A549 (cell line): ENCODE measurements around the gene CMIP. TPM values are rescaled to one million over a fixed set of nuclear protein-coding genes. Genes with fewer than 3 reads are reported as not detected.

ENCODE experiments used
- ATAC-seq, 2 experiments: fragments of 200-7000 bp in 1 of 2; fragments of >200 bp in 1 of 2; cut with Nextera tagmentation in 1 of 2; cut with Tn5 transposase in 1 of 2; 3 replicates each; pipeline versions ENCODE4 v1.8.0 to v1.9.1; 2018 to 2020; ENCODE audit warnings: mild to moderate bottlenecking in 1 of 2, moderate library complexity in 1 of 2
- CTCF ChIA-PET: fragments of 300-600 bp; sonication (Branson Sonifier 250); formaldehyde crosslinking; extraction: SDS; loops from one replicate; lab custom pipeline; 2021; ENCODE audit warnings: antibody characterized with exemption, inconsistent platforms; lab: Yijun Ruan, JAX
- POLR2A ChIA-PET: fragments of 350-600 bp; formaldehyde crosslinking; extraction: SDS; loops from one replicate; lab custom pipeline; 2021; ENCODE audit warnings: antibody characterized with exemption, inconsistent platforms; lab: Yijun Ruan, JAX
- DNase-seq, 2 experiments: peaks; one replicate each; pipeline versions ENCODE4 v3.0.0 to v3.0.0-alpha.2; 2011 to 2016; ENCODE audit warnings: low read depth in 1 of 2, low spot score in 1 of 2
- FAIRE-seq: peaks from 2 replicates; lab custom pipeline; 2011; peaks lifted over from hg19 to GRCh38; lab: Jason Lieb, UNC
- H3K27ac ChIP-seq, 2 experiments: fragments of >200 bp; sonication (Bioruptor Twin); formaldehyde crosslinking; 3 replicates each; pipeline ENCODE4 v1.5.1; 2016 to 2017
- H3K4me1 ChIP-seq: fragments of >200 bp; sonication (Bioruptor Twin); formaldehyde crosslinking; 3 replicates; pipeline ENCODE4 v1.6.1; 2016
- H3K4me2 ChIP-seq: fragments of >200 bp; sonication (Bioruptor Twin); formaldehyde crosslinking; 3 replicates; pipeline ENCODE4 v1.6.1; 2016
- H3K4me3 ChIP-seq: fragments of >200 bp; sonication (Bioruptor Twin); formaldehyde crosslinking; 3 replicates; pipeline ENCODE4 v1.5.1; 2016
- H3K9me3 ChIP-seq: fragments of >200 bp; sonication (Bioruptor Twin); formaldehyde crosslinking; 3 replicates; pipeline ENCODE4 v1.6.1; 2016
- ATOH8 ChIP-seq: fragments of 250-450 bp; sonication (Bioruptor Pico); IDR thresholded peaks from 2 replicates; pipeline ENCODE4 v1.5.0; 2020; ENCODE audit warnings: low read depth, mild to moderate bottlenecking, moderate library complexity
- BHLHE40 ChIP-seq: IDR thresholded peaks from 2 replicates; pipeline ENCODE4 v1.6.1; 2012; ENCODE audit warnings: low read depth, low read length, inconsistent platforms
- CBX8 ChIP-seq: fragments of 200-600 bp; sonication (generic); IDR thresholded peaks from 2 replicates; pipeline ENCODE4 v1.6.1; 2016
- CEBPB ChIP-seq, 2 experiments: fragments of >200 bp in 1 of 2; sonication (Bioruptor Twin) in 1 of 2; formaldehyde crosslinking in 1 of 2; IDR thresholded peaks; 2 replicates each; pipeline ENCODE4 v1.6.1; 2012 to 2016
- CHD4 ChIP-seq: fragments of 200-600 bp; sonication (generic); IDR thresholded peaks from 2 replicates; pipeline ENCODE4 v1.6.1; 2016; ENCODE audit warnings: antibody characterized with exemption, mild to moderate bottlenecking, borderline replicate concordance
- EP300 ChIP-seq, 2 experiments: fragments of >200 bp; sonication (Bioruptor Twin); formaldehyde crosslinking; IDR thresholded peaks; 2 replicates in 1 of 2; 3 replicates in 1 of 2; pipeline ENCODE4 v1.6.1; 2016 to 2017
- ESRRA ChIP-seq: fragments of 150-350 bp; IDR thresholded peaks from 2 replicates; pipeline ENCODE4 v1.6.1; 2014; ENCODE audit warnings: mild to moderate bottlenecking, low read length, borderline replicate concordance
- FOSL2 ChIP-seq, 2 experiments: fragments of 450-650 bp in 1 of 2; fragments of >200 bp in 1 of 2; sonication (Bioruptor Twin) in 1 of 2; formaldehyde crosslinking; IDR thresholded peaks; 2 replicates each; pipeline versions ENCODE4 v1.5.0 to v1.6.1; 2016 to 2020; ENCODE audit warnings: mild to moderate bottlenecking in 1 of 2, moderate library complexity in 1 of 2
- HOXA7 ChIP-seq: fragments of 250-450 bp; sonication (Bioruptor Pico); IDR thresholded peaks from 2 replicates; pipeline ENCODE4 v1.5.0; 2020; ENCODE audit warnings: mild to moderate bottlenecking, moderate library complexity
- HOXB5 ChIP-seq: fragments of 250-450 bp; sonication (Bioruptor Pico); IDR thresholded peaks from 2 replicates; pipeline ENCODE4 v1.5.0; 2020; ENCODE audit warnings: mild to moderate bottlenecking, moderate library complexity
- KDM1A ChIP-seq: fragments of 200-600 bp; sonication (generic); IDR thresholded peaks from 2 replicates; pipeline ENCODE4 v1.6.1; 2016; ENCODE audit warnings: low read depth, mild to moderate bottlenecking
- KDM5A ChIP-seq: fragments of 200-600 bp; sonication (generic); IDR thresholded peaks from 2 replicates; pipeline ENCODE4 v1.6.1; 2016; ENCODE audit warnings: antibody characterized with exemption, mild to moderate bottlenecking
- MAX ChIP-seq: IDR thresholded peaks from 2 replicates; pipeline ENCODE4 v1.6.1; 2012
- MYC ChIP-seq: IDR thresholded peaks from 2 replicates; pipeline ENCODE4 v1.6.1; 2012; ENCODE audit warnings: mild to moderate bottlenecking, inconsistent platforms, low read length, improper control_type of control experiment, borderline replicate concordance
- NFE2L2 ChIP-seq: fragments of 150-350 bp; conservative IDR thresholded peaks from 2 replicates; pipeline ENCODE4 v1.6.1; 2014; ENCODE audit warnings: low read length
- NR3C1 ChIP-seq: fragments of >200 bp; sonication (Bioruptor Twin); formaldehyde crosslinking; IDR thresholded peaks from 3 replicates; pipeline ENCODE4 v1.6.1; 2017
- PHF8 ChIP-seq: fragments of 200-600 bp; sonication (generic); IDR thresholded peaks from 2 replicates; pipeline ENCODE4 v1.6.1; 2016; ENCODE audit warnings: low read depth, mild to moderate bottlenecking, antibody characterized with exemption, moderate library complexity, borderline replicate concordance
- POLR2AphosphoS2 ChIP-seq: conservative IDR thresholded peaks from 2 replicates; pipeline ENCODE4 v1.6.1; 2012; ENCODE audit warnings: low read length, improper control_type of control experiment, inconsistent platforms
- REST ChIP-seq: fragments of 200-600 bp; sonication (generic); IDR thresholded peaks from 2 replicates; pipeline ENCODE4 v1.6.1; 2016; ENCODE audit warnings: antibody characterized with exemption, mild to moderate bottlenecking, moderate library complexity
- RNF2 ChIP-seq: fragments of 200-600 bp; sonication (generic); IDR thresholded peaks from 2 replicates; pipeline ENCODE4 v1.6.1; 2016; ENCODE audit warnings: low read depth, mild to moderate bottlenecking, antibody characterized with exemption, moderate library complexity, borderline replicate concordance
- SMC3 ChIP-seq: fragments of >200 bp; sonication (Bioruptor Twin); formaldehyde crosslinking; IDR thresholded peaks from 3 replicates; pipeline ENCODE4 v1.6.1; 2018; ENCODE audit warnings: inconsistent platforms
- SREBF2 ChIP-seq: fragments of 450-650 bp; IDR thresholded peaks from 2 replicates; pipeline ENCODE4 v1.6.1; 2014; ENCODE audit warnings: mild to moderate bottlenecking, moderate library complexity
- TP53 ChIP-seq: fragments of 250-450 bp; sonication (Bioruptor Pico); IDR thresholded peaks from 2 replicates; pipeline ENCODE4 v1.5.0; 2021; ENCODE audit warnings: mild to moderate bottlenecking, moderate library complexity
- ZC3H11A ChIP-seq: fragments of 450-650 bp; IDR thresholded peaks from 2 replicates; pipeline ENCODE4 v1.6.1; 2014; ENCODE audit warnings: antibody characterized with exemption, mild to moderate bottlenecking
- ZNF302 ChIP-seq: fragments of 250-450 bp; sonication (Bioruptor Pico); IDR thresholded peaks from 2 replicates; pipeline ENCODE4 v1.9.0; 2021; ENCODE audit warnings: inconsistent platforms, mild to moderate bottlenecking, moderate library complexity
- ZSCAN20 ChIP-seq: fragments of 250-450 bp; sonication (Bioruptor Pico); IDR thresholded peaks from 2 replicates; pipeline ENCODE4 v1.8.0; 2022; ENCODE audit warnings: mild to moderate bottlenecking, moderate library complexity
- WGBS: methylation state at CpG from one replicate; pipeline ENCODE4 v1.1.6; 2017; ENCODE audit errors: missing lambda C conversion rate; 5-methylcytosine and 5-hydroxymethylcytosine counted together
- polyA plus RNA-seq, 4 experiments: library from polyadenylated mRNA; depleted of rRNA in 3 of 4; stranded (reverse); fragments of >200 nt; fragmentation: RNase III in 1 of 4; extraction: RNeasy Plus Mini Kit Qiagen cat#74134 plus additional on column Dnase treatment in 1 of 4; gene quantifications; 2 replicates in 3 of 4; 3 replicates in 1 of 4; pipeline ENCODE4 v1.2.3, GENCODE V29; 2011 to 2017
- TF ChIP-seq, protein P1 (sequence below): fragments of >200 bp; sonication (Bioruptor Twin); formaldehyde crosslinking; IDR thresholded peaks from 3 replicates; pipeline ENCODE4 v1.5.1; 2016
- TF ChIP-seq, protein P2 (sequence below): fragments of 250-450 bp; sonication (Bioruptor Pico); IDR thresholded peaks from 2 replicates; pipeline ENCODE4 v1.5.0; 2021; ENCODE audit warnings: mild to moderate bottlenecking, moderate library complexity, borderline replicate concordance
- TF ChIP-seq, protein P3 (sequence below): IDR thresholded peaks from 2 replicates; pipeline ENCODE4 v1.6.1; 2012
- TF ChIP-seq, protein P4 (sequence below): IDR thresholded peaks from 2 replicates; pipeline ENCODE4 v1.6.1; 2012; ENCODE audit warnings: low read depth, borderline replicate concordance

Gene CMIP
- polyA plus RNA-seq, 2 of the 4 experiments (the other 2 are of a cell fraction): 21.6 to 125 TPM

- H3K9me3 ChIP-seq: no peaks in the 10 kb centered on the region
- H3K27ac ChIP-seq: peak overlapping the region; percentile 65 to 78
- 4% methylated on average over 22 of the region's 22 CpGs for WGBS
- peak overlapping the region; percentile 80 for H3K4me2 ChIP-seq
- DNase-seq (peak; percentile 86 to 87), FAIRE-seq (no peak), ATAC-seq (peak; percentile 93 to 94)
- ChIA-PET POLR2A (no interaction called here), CTCF (interaction anchor here (0.6 to 9.9 kb wide), 35 partner anchors 9 to 744 kb away, joined by 3 to 91 read pairs (median 4); partner anchors contain the start of genes ATMIN and PLCG2)
- peaks cover 13% of the 10 kb centered on the region for H3K4me1 ChIP-seq
- peak overlapping the region; percentile 32; the same call in 2 of the 3 replicates for H3K4me3 ChIP-seq
- TF ChIP-seq, protein P1, sequence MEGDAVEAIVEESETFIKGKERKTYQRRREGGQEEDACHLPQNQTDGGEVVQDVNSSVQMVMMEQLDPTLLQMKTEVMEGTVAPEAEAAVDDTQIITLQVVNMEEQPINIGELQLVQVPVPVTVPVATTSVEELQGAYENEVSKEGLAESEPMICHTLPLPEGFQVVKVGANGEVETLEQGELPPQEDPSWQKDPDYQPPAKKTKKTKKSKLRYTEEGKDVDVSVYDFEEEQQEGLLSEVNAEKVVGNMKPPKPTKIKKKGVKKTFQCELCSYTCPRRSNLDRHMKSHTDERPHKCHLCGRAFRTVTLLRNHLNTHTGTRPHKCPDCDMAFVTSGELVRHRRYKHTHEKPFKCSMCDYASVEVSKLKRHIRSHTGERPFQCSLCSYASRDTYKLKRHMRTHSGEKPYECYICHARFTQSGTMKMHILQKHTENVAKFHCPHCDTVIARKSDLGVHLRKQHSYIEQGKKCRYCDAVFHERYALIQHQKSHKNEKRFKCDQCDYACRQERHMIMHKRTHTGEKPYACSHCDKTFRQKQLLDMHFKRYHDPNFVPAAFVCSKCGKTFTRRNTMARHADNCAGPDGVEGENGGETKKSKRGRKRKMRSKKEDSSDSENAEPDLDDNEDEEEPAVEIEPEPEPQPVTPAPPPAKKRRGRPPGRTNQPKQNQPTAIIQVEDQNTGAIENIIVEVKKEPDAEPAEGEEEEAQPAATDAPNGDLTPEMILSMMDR: peak; percentile 94
- TF ChIP-seq CHD4: no peak
- TF ChIP-seq, protein P2, sequence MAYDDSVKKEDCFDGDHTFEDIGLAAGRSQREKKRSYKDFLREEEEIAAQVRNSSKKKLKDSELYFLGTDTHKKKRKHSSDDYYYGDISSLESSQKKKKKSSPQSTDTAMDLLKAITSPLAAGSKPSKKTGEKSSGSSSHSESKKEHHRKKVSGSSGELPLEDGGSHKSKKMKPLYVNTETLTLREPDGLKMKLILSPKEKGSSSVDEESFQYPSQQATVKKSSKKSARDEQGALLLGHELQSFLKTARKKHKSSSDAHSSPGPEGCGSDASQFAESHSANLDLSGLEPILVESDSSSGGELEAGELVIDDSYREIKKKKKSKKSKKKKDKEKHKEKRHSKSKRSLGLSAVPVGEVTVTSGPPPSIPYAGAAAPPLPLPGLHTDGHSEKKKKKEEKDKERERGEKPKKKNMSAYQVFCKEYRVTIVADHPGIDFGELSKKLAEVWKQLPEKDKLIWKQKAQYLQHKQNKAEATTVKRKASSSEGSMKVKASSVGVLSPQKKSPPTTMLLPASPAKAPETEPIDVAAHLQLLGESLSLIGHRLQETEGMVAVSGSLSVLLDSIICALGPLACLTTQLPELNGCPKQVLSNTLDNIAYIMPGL: no peak
- no peak for TF ChIP-seq HOXA7 (CRISPR knock-in tag)
- no peak for TF ChIP-seq REST
- TF ChIP-seq MAX: peak; percentile 59
- TF ChIP-seq PHF8: no peak
- no peak for TF ChIP-seq SREBF2
- TF ChIP-seq ZC3H11A: no peak
- TF ChIP-seq ZNF302: no peak
- no peak for TF ChIP-seq RNF2
- no peak for TF ChIP-seq CBX8
- TF ChIP-seq TP53 (CRISPR knock-in tag): no peak
- TF ChIP-seq BHLHE40: no peak
- TF ChIP-seq, protein P3, sequence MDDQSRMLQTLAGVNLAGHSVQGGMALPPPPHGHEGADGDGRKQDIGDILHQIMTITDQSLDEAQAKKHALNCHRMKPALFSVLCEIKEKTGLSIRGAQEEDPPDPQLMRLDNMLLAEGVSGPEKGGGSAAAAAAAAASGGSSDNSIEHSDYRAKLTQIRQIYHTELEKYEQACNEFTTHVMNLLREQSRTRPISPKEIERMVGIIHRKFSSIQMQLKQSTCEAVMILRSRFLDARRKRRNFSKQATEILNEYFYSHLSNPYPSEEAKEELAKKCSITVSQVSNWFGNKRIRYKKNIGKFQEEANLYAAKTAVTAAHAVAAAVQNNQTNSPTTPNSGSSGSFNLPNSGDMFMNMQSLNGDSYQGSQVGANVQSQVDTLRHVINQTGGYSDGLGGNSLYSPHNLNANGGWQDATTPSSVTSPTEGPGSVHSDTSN: 0 out of 2 replicates have a peak, but pooled peaks have one; percentile 13
- no peak for TF ChIP-seq NR3C1
- TF ChIP-seq ATOH8 (CRISPR knock-in tag): no peak
- TF ChIP-seq HOXB5 (CRISPR knock-in tag): no peak
- no peak for TF ChIP-seq ESRRA
- TF ChIP-seq NFE2L2: no peak
- TF ChIP-seq FOSL2 (IDR thresholded peaks at IDR 0.05): no peak
- no peak for TF ChIP-seq FOSL2 (CRISPR knock-in tag; IDR thresholded peaks at IDR 0.05)
- TF ChIP-seq ZSCAN20: no peak
- TF ChIP-seq KDM5A: no peak
- no peak for TF ChIP-seq KDM1A
- TF ChIP-seq, protein P4, sequence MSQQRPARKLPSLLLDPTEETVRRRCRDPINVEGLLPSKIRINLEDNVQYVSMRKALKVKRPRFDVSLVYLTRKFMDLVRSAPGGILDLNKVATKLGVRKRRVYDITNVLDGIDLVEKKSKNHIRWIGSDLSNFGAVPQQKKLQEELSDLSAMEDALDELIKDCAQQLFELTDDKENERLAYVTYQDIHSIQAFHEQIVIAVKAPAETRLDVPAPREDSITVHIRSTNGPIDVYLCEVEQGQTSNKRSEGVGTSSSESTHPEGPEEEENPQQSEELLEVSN: no peak
- peak; percentile 34 to 82; a peak in 3 of 4 replicates for TF ChIP-seq CEBPB (IDR thresholded peaks at IDR 0.05)
- TF ChIP-seq SMC3: peak; percentile 93
- no peak for TF ChIP-seq MYC
- TF ChIP-seq POLR2AphosphoS2: no peak
- no peak for TF ChIP-seq EP300 (IDR thresholded peaks at IDR 0.05)
These were observed 293.4 kb downstream of the CMIP start for GRCh38 chr16:81737885-81738536.
